CD4-positive, alpha-beta T cell (primary cell): ENCODE results near the gene LDLRAD4. TPM values are rescaled to one million over a fixed set of nuclear protein-coding genes. Genes with fewer than 3 reads are reported as not detected.
A peak's percentile ranks its signal among the peaks of the same experiment; 100 is the strongest.

Experiments
- ATAC-seq: fragments of 200-7000 bp; cut with Tn5 transposase; one replicate; pipeline ENCODE4 v1.10.0; 2022; ENCODE audit warnings: mild to moderate bottlenecking; ENCODE audit not compliant: poor library complexity
- CTCF ChIA-PET: fragments of 350-600 bp; sonication (Branson Sonifier 250); formaldehyde crosslinking; loops from one replicate; lab custom pipeline; 2021; ENCODE audit warnings: antibody characterized with exemption, inconsistent platforms; lab: Charles Lee
- POLR2A ChIA-PET: fragments of 350-600 bp; sonication (Branson Sonifier 250); formaldehyde crosslinking; loops from one replicate; lab custom pipeline; 2021; ENCODE audit warnings: antibody characterized with exemption, inconsistent platforms; lab: Charles Lee
- DNase-seq, 14 experiments: peaks; one replicate each; pipeline ENCODE4 v3.0.0-alpha.2; 2013 to 2020; ENCODE audit warnings: mixed read lengths in 2 of 14
- H3K27ac ChIP-seq, 2 donors: one replicate each; pipeline versions ENCODE4 v1.5.1 to v1.7.0; 2013; ENCODE audit warnings: low read length in 2 of 2, low read depth in 1 of 2, mild to moderate bottlenecking in 1 of 2
- H3K27me3 ChIP-seq, 2 experiments: 1 replicate in 1 of 2; 2 replicates in 1 of 2; pipeline versions ENCODE4 v1.6.1 to v1.7.0; 2013; ENCODE audit warnings: low read length in 2 of 2, control low read depth in 1 of 2, mild to moderate bottlenecking in 1 of 2, moderate library complexity in 1 of 2; ENCODE audit not compliant: insufficient read depth in 2 of 2, control insufficient read depth in 1 of 2
- H3K36me3 ChIP-seq: one replicate; pipeline ENCODE4 v1.6.1; 2013; ENCODE audit warnings: low read length, control low read depth; ENCODE audit not compliant: insufficient read depth
- H3K4me1 ChIP-seq: one replicate; pipeline ENCODE4 v1.6.1; 2013; ENCODE audit warnings: low read length, control low read depth; ENCODE audit not compliant: insufficient read depth
- H3K4me3 ChIP-seq: one replicate; pipeline ENCODE4 v1.5.1; 2013; ENCODE audit warnings: mild to moderate bottlenecking, low read length, moderate library complexity
- H3K9me3 ChIP-seq, 2 experiments: 1 replicate in 1 of 2; 2 replicates in 1 of 2; pipeline versions ENCODE4 v1.6.1 to v1.7.0; 2013; ENCODE audit warnings: low read length in 2 of 2, mild to moderate bottlenecking in 2 of 2, control low read depth in 1 of 2, moderate library complexity in 1 of 2; ENCODE audit not compliant: control insufficient read depth in 1 of 2, insufficient read depth in 1 of 2
- H3K27ac Mint-ChIP-seq: one replicate; pipeline ENCODE4 v1.8.0; 2020; ENCODE audit warnings: mixed read lengths
- H3K27me3 Mint-ChIP-seq: one replicate; pipeline ENCODE4 v1.8.0; 2021; ENCODE audit warnings: mixed read lengths
- H3K36me3 Mint-ChIP-seq: one replicate; pipeline ENCODE4 v1.8.0; 2021; ENCODE audit warnings: low read depth, mixed read lengths
- H3K4me1 Mint-ChIP-seq: one replicate; pipeline ENCODE4 v1.8.0; 2021; ENCODE audit warnings: low read depth, mixed read lengths
- H3K4me3 Mint-ChIP-seq: one replicate; pipeline ENCODE4 v1.8.0; 2020; ENCODE audit warnings: mild to moderate bottlenecking, mixed read lengths
- H3K9me3 Mint-ChIP-seq: one replicate; pipeline ENCODE4 v1.8.0; 2020; ENCODE audit warnings: mixed read lengths
- CTCF ChIP-seq: fragments of 200-600 bp; IDR thresholded peaks from one replicate; pipeline ENCODE4 v1.8.0; 2022; ENCODE audit warnings: antibody characterized with exemption, mild to moderate bottlenecking
- intact Hi-C, 2 experiments: fragments of 100-400 bp; cut with DNase I in 1 of 2; cut with micrococcal nuclease in 1 of 2; formaldehyde crosslinking; loops; one replicate each; pipeline versions ENCODE4 v1.15.1 to v1.9.0; 2023 to 2025; cut with DNase I, micrococcal nuclease
- total RNA-seq, 174 experiments: library from RNA in 2 of 174; stranded (reverse) in 2 of 174; gene quantifications; one replicate each; pipeline ENCODE4 v1.2.3 and lab custom pipeline; 2021 to 2026

Gene LDLRAD4
- total RNA-seq, 2 experiments from 2014 or later: 51.9 to 52.7 TPM

- DNase-seq (peak; percentile 55 to 92 (median 74)), ATAC-seq (peak; percentile 69)
- CTCF ChIA-PET: interaction anchor here (1.2 to 1.3 kb wide), 2 partner anchors 109 to 159 kb away, joined by 3 to 4 read pairs; no protein-coding TSS in a partner anchor
- Mint-ChIP-seq H3K9me3 (no peaks in the 10 kb centered on the region), H3K4me1 (peaks cover 78% of the 10 kb centered on the region), H3K4me3 (peak overlapping the region; percentile 86), H3K36me3 (no peaks in the 10 kb centered on the region), H3K27ac (peak overlapping the region; percentile 90), H3K27me3 (no peaks in the 10 kb centered on the region)
- peak overlapping the region; percentile 89 to 92 for H3K27ac ChIP-seq
- no peaks in the 10 kb centered on the region for H3K9me3 ChIP-seq
- no peaks in the 10 kb centered on the region for H3K27me3 ChIP-seq
- H3K36me3 ChIP-seq: no peaks in the 10 kb centered on the region
- POLR2A ChIA-PET: interaction anchor here (0.6 to 2.5 kb wide), 9 partner anchors 8 to 427 kb away, joined by 3 to 6 read pairs (median 3); partner anchors contain the start of gene LDLRAD4
- intact Hi-C loops: loop anchor here (1.0 to 10.0 kb wide), 7 partner anchors 89 to 749 kb away; no protein-coding TSS in a partner anchor
- H3K4me3 ChIP-seq: peak overlapping the region; percentile 35
- H3K4me1 ChIP-seq: peaks cover 81% of the 10 kb centered on the region
- no peak for TF ChIP-seq CTCF
Measured at GRCh38 chr18:13375302-13376255, 157.0 kb downstream of the LDLRAD4 start.

GRCh38 chr18:13376298-13376840 is 157.8 kb downstream of the LDLRAD4 start:
- Histone ChIP-seq H3K27ac (peak overlapping the region; percentile 89 to 92), H3K9me3 (no peaks in the 10 kb centered on the region), H3K36me3 (no peaks in the 10 kb centered on the region), H3K4me3 (peak overlapping the region; percentile 35), H3K27me3 (no peaks in the 10 kb centered on the region), H3K4me1 (peaks cover 84% of the 10 kb centered on the region)
- CTCF ChIA-PET: interaction anchor here (1.2 to 1.3 kb wide), 3 partner anchors 110 to 160 kb away, joined by 3 to 4 read pairs (median 3); no protein-coding TSS in a partner anchor
- Mint-ChIP-seq H3K9me3 (no peaks in the 10 kb centered on the region), H3K27ac (peak overlapping the region; percentile 90), H3K27me3 (no peaks in the 10 kb centered on the region), H3K36me3 (no peaks in the 10 kb centered on the region), H3K4me1 (peaks cover 82% of the 10 kb centered on the region), H3K4me3 (peak overlapping the region; percentile 73)
- POLR2A ChIA-PET: interaction anchor here (1.0 to 2.5 kb wide), 7 partner anchors 12 to 428 kb away, joined by 3 to 10 read pairs (median 4); no protein-coding TSS in a partner anchor
- intact Hi-C loops: loop anchor here (1.0 to 10.0 kb wide), 6 partner anchors 94 to 748 kb away; no protein-coding TSS in a partner anchor
- DNase-seq (peak; percentile 36 to 81 (median 48)), ATAC-seq (peak; percentile 24)
- no peak for TF ChIP-seq CTCF

- Mint-ChIP-seq H3K4me1 (peaks cover 82% of the 10 kb centered on the region), H3K36me3 (no peaks in the 10 kb centered on the region), H3K4me3 (peak overlapping the region; percentile 59), H3K27ac (peak overlapping the region; percentile 90), H3K9me3 (no peaks in the 10 kb centered on the region), H3K27me3 (no peaks in the 10 kb centered on the region)
- CTCF ChIA-PET: interaction anchor here (1.2 kb wide), 2 partner anchors 111 to 160 kb away, joined by 3 read pairs; no protein-coding TSS in a partner anchor
- Histone ChIP-seq H3K4me1 (peaks cover 84% of the 10 kb centered on the region), H3K4me3 (peak overlapping the region; percentile 35), H3K27me3 (no peaks in the 10 kb centered on the region), H3K9me3 (no peaks in the 10 kb centered on the region), H3K36me3 (no peaks in the 10 kb centered on the region), H3K27ac (peak overlapping the region; percentile 89 to 92)
- no peak for TF ChIP-seq CTCF
- DNase-seq (peak; percentile 59 to 87 (median 73)), ATAC-seq (peak; percentile 59)
- intact Hi-C loops: loop anchor here (1.0 to 10.0 kb wide), 6 partner anchors 95 to 748 kb away; no protein-coding TSS in a partner anchor
- POLR2A ChIA-PET: interaction anchor here (1.0 to 2.5 kb wide), 7 partner anchors 12 to 428 kb away, joined by 3 to 10 read pairs (median 4); no protein-coding TSS in a partner anchor
Measured at GRCh38 chr18:13376841-13377351, 158.3 kb downstream of the LDLRAD4 start.
